Thymus (tissue), 11 donors: ENCODE measurements around the gene IGFLR1. TPM values are rescaled to one million over a fixed set of nuclear protein-coding genes. Genes with fewer than 3 reads are reported as not detected.
A peak's percentile ranks its signal among the peaks of the same experiment; 100 is the strongest.

Experiments used
- DNase-seq, 9 donors: peaks; one replicate each; pipeline ENCODE4 v3.0.0-alpha.2; 2013; ENCODE audit warnings: low spot score in 9 of 9, low read depth in 6 of 9, missing footprints in 1 of 9
- H3K27ac ChIP-seq, 2 donors: one replicate each; pipeline ENCODE4 v1.5.1; 2013; ENCODE audit warnings: control low read depth in 1 of 2, low read depth in 1 of 2, low read length in 1 of 2, mild to moderate bottlenecking in 1 of 2, moderate library complexity in 1 of 2
- H3K27me3 ChIP-seq, 2 donors: one replicate each; pipeline ENCODE4 v1.5.1; 2013; ENCODE audit warnings: low read length in 1 of 2; ENCODE audit not compliant: control insufficient read depth in 2 of 2, insufficient read depth in 1 of 2
- H3K36me3 ChIP-seq, 2 donors: one replicate each; pipeline ENCODE4 v1.5.1; 2013; ENCODE audit warnings: low read length in 1 of 2, mild to moderate bottlenecking in 1 of 2, moderate library complexity in 1 of 2; ENCODE audit not compliant: control insufficient read depth in 2 of 2, insufficient read depth in 2 of 2
- H3K4me1 ChIP-seq, 2 donors: one replicate each; pipeline ENCODE4 v1.5.1; 2013; ENCODE audit warnings: low read length in 2 of 2; ENCODE audit not compliant: control insufficient read depth in 2 of 2, insufficient read depth in 2 of 2
- H3K4me3 ChIP-seq, 2 donors: one replicate each; pipeline ENCODE4 v1.5.1; 2013; ENCODE audit warnings: low read length in 2 of 2, control low read depth in 1 of 2, mild to moderate bottlenecking in 1 of 2
- H3K9me3 ChIP-seq, 2 donors: one replicate each; pipeline ENCODE4 v1.5.1; 2013; ENCODE audit warnings: low read length in 1 of 2, mild to moderate bottlenecking in 1 of 2; ENCODE audit not compliant: control insufficient read depth in 2 of 2, insufficient read depth in 1 of 2
- WGBS: extraction: QIAGEN DNeasy Blood & Tissue Kit; methylation state at CpG from one replicate; pipeline ENCODE4 v1.1.7; 2013; 5-methylcytosine and 5-hydroxymethylcytosine counted together
- polyA plus RNA-seq: library from polyadenylated mRNA; stranded (reverse); fragments of 200-250 nt; gene quantifications from one replicate; pipeline ENCODE4 v1.2.3, GENCODE V29; 2013
- total RNA-seq: library from RNA; stranded (reverse); fragments of 120-200 nt; gene quantifications from one replicate; pipeline ENCODE4 v1.2.4, GENCODE V29; 2013
- donor health status: healthy.

IGFLR1 gene
- total and polyA plus RNA-seq, 2 donors: 12.2 to 67.8 TPM

GRCh38 chr19:35722897-35723296 is 19.4 kb downstream of the IGFLR1 start:
- Histone ChIP-seq H3K4me3 (no peak overlapping the region), H3K27me3 (no peaks in the 10 kb centered on the region), H3K9me3 (peaks cover 0 to 1% of the 10 kb centered on the region in 2 donors), H3K4me1 (peaks cover 10 to 12% of the 10 kb centered on the region in 2 donors), H3K36me3 (peaks cover 75 to 86% of the 10 kb centered on the region in 2 donors), H3K27ac (no peak overlapping the region)
- DNase-seq: no peak
- WGBS: 96% methylated on average over 16 of the region's 16 CpGs

DNA sequence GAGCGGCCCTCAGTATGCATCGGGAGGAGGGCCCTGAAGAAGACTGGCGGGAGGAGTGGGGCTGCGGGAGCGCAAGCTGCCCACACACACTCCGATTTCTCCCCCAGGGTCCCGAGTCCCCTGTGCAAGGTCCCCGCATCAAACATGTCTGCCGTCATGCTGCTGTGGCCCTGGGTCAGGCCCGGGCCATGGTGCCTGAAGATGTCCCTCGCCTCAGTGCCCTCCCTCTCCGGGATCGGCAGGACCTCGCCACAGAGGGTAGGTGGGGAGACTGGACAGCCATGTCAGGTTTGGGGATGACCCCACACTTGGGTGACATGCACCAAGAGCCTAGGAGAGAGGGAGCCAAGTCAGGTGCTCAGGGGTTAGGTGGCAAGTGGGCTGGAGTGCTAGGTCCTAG is 19.8 kb downstream of the IGFLR1 start:
- Histone ChIP-seq H3K4me3 (no peak overlapping the region), H3K27ac (no peak overlapping the region), H3K9me3 (peaks cover 0 to 1% of the 10 kb centered on the region in 2 donors), H3K36me3 (peaks cover 71 to 82% of the 10 kb centered on the region in 2 donors), H3K4me1 (peaks cover 10 to 12% of the 10 kb centered on the region in 2 donors), H3K27me3 (no peaks in the 10 kb centered on the region)
- WGBS: 98% methylated on average over 14 of the region's 14 CpGs
- no peak for DNase-seq

DNA sequence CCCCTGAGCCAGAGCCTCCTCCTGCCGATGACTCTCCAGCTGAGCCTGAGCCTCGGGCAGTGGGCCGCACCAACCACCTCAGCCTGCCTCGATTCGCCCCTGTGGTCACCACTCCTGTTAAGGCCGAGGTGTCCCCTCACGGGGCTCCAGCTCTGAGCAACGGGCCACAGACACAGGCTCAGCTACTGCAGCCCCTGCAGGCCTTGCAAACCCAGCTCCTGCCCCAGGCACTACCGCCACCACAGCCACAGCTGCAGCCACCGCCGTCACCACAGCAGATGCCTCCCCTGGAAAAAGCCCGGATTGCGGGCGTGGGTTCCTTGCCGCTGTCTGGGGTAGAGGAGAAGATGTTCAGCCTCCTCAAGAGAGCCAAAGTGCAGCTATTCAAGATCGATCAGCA is 20.9 kb downstream of the IGFLR1 start:
- Histone ChIP-seq H3K27ac (no peak overlapping the region), H3K27me3 (peaks cover under 1 to 8% of the 10 kb centered on the region in 2 donors), H3K4me3 (no peak overlapping the region), H3K9me3 (peaks cover 0 to 1% of the 10 kb centered on the region in 2 donors), H3K36me3 (peaks cover 61 to 71% of the 10 kb centered on the region in 2 donors), H3K4me1 (peaks cover 12 to 20% of the 10 kb centered on the region in 2 donors)
- WGBS: 99% methylated on average over 16 of the region's 16 CpGs
- no peak for DNase-seq

DNA sequence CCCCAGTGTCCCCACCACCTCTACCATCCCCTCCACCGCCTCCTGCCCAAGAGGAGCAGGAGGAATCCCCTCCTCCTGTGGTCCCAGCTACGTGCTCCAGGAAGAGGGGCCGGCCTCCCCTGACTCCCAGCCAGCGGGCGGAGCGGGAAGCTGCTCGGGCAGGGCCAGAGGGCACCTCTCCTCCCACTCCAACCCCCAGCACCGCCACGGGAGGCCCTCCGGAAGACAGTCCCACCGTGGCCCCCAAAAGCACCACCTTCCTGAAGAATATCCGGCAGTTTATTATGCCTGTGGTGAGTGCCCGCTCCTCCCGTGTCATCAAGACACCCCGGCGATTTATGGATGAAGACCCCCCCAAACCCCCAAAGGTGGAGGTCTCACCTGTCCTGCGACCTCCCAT is 21.6 kb downstream of the IGFLR1 start:
- Histone ChIP-seq H3K4me1 (peaks cover 19 to 27% of the 10 kb centered on the region in 2 donors), H3K27me3 (peaks cover 6 to 16% of the 10 kb centered on the region in 2 donors), H3K27ac (no peak overlapping the region), H3K9me3 (peaks cover 0 to 1% of the 10 kb centered on the region in 2 donors), H3K36me3 (peaks cover 54 to 63% of the 10 kb centered on the region in 2 donors), H3K4me3 (no peak overlapping the region)
- DNase-seq: no peak
- WGBS: 96% methylated on average over 17 of the region's 17 CpGs

GRCh38 chr19:35720163-35720524 is 22.1 kb downstream of the IGFLR1 start:
- no peak overlapping the region for H3K4me3 ChIP-seq
- H3K9me3 ChIP-seq: peaks cover 0 to 1% of the 10 kb centered on the region in 2 donors
- peaks cover 49 to 58% of the 10 kb centered on the region in 2 donors for H3K36me3 ChIP-seq
- H3K27ac ChIP-seq: no peak overlapping the region
- peaks cover 9 to 21% of the 10 kb centered on the region in 2 donors for H3K27me3 ChIP-seq
- peaks cover 21 to 29% of the 10 kb centered on the region in 2 donors for H3K4me1 ChIP-seq
- over 99% methylated on average over 9 of the region's 9 CpGs for WGBS
- DNase-seq: no peak

- Histone ChIP-seq H3K9me3 (peaks cover 0 to 1% of the 10 kb centered on the region in 2 donors), H3K27me3 (peaks cover 9 to 26% of the 10 kb centered on the region in 2 donors), H3K36me3 (peaks cover 43 to 53% of the 10 kb centered on the region in 2 donors), H3K4me1 (peaks cover 21 to 29% of the 10 kb centered on the region in 2 donors), H3K27ac (no peak overlapping the region), H3K4me3 (peak overlapping the region; percentile 75 to 77)
- no peak for DNase-seq
- WGBS: 96% methylated on average over 32 of the region's 32 CpGs
These were observed 22.7 kb downstream of the IGFLR1 start for GRCh38 chr19:35719402-35720162.

- 3% methylated on average over 42 of the region's 42 CpGs for WGBS
- DNase-seq: peak in 3 of 9 donors; percentile 32 to 56 (median 39)
These were observed 23.8 kb downstream of the IGFLR1 start for GRCh38 chr19:35718345-35719041.

GRCh38 chr19:35717665-35718344 is 24.4 kb downstream of the IGFLR1 start, which contains the start of gene KMT2B:
TSS of gene KMT2B (plus strand) at chr19:35718003. CDS start at chr19:35718019, 16 bp downstream.
- DNase-seq: no peak
- WGBS: 1% methylated on average over 109 of the region's 109 CpGs
- Histone ChIP-seq H3K9me3 (peaks cover 0 to 1% of the 10 kb centered on the region in 2 donors), H3K4me1 (peaks cover 21 to 35% of the 10 kb centered on the region in 2 donors), H3K27me3 (peaks cover 9 to 36% of the 10 kb centered on the region in 2 donors), H3K36me3 (peaks cover 25 to 35% of the 10 kb centered on the region in 2 donors), H3K4me3 (peak within 1 kb of the TSS; percentile 75 to 77), H3K27ac (peak within 1 kb of the TSS; percentile 75 to 87)

More at GRCh38 chr19:35718345-35719041, 23.8 kb downstream of the IGFLR1 start:
- Histone ChIP-seq H3K9me3 (peaks cover 0 to 1% of the 10 kb centered on the region in 2 donors), H3K27me3 (peaks cover 9 to 33% of the 10 kb centered on the region in 2 donors), H3K36me3 (peaks cover 32 to 42% of the 10 kb centered on the region in 2 donors), H3K27ac (peak overlapping the region; percentile 47 to 61), H3K4me1 (peaks cover 21 to 29% of the 10 kb centered on the region in 2 donors), H3K4me3 (peak overlapping the region; percentile 75 to 77)
